ENCODE measurements around the gene CAP2.

- no peak for TF ChIP-seq CTCF (IDR thresholded peaks at IDR 0.05 in 8 of 11, conservative IDR thresholded peaks at IDR 0.05 in 3 of 11)
- no peak for TF ChIP-seq POLR2A (IDR thresholded peaks at IDR 0.05)
Measured at GRCh38 chr6:17551383-17551958, 158.1 kb downstream of the CAP2 start.
